COR-L47 (cell line): Measurements from ENCODE around the gene NMRK2.
"Not testable (repeated sequence)": the region's sequence is repeated elsewhere in the genome, so short reads cannot be mapped to it uniquely, and the experiment has no call there.

Source experiments
- DNase-seq: peaks from one replicate; lab custom pipeline; 2025; lab: John Stamatoyannopoulos, UW

NMRK2 gene, protein sequence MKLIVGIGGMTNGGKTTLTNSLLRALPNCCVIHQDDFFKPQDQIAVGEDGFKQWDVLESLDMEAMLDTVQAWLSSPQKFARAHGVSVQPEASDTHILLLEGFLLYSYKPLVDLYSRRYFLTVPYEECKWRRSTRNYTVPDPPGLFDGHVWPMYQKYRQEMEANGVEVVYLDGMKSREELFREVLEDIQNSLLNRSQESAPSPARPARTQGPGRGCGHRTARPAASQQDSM

DNA sequence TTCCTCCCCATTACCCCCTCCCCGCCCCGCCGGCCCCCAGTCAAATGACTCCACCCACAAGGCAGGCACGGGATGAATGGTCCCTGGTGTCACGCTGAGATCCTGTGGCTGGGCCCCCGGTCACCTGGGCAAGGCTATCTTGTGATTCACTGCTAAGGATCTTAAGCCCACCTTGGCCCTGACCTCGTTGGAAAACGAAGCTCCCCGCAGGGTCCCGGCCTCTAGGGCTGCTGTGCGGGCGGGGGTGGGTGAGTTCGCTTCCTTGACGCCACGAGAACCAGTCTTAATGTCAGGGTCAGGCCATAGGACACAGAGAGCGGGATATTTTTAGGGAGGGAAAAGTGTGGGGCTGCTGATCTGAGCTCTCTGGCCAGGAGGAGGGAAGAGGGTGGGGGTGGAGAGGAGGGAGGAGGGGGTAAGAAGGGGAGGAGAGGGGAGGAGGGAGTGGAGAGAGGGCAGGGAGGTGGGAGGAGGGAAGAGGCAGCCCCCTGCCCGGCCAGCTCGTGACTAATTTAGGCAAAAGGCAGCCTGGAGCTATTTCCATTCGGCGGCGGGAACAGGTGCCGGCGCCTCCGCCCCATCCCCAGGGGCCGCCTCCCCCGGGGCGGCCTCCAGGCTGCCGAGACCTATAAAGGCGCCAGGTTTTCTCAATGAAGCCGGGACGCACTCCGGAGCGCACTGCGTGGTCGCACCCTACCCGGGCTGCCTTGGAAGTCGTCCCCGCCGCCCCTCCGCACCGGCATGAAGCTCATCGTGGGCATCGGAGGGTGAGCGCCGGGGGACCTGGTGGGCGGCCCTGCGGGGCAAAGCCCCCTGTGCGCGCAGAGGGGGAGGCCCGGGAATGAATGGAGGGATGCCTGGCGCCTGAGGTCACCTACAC, at the start of gene NMRK2:
Gene NMRK2, plus strand, starts transcription at position 139 of the 880 bp plus-strand sequence. Its CDS starts 603 bp downstream, at position 742.
- peak; percentile 14 for DNase-seq

DNA sequence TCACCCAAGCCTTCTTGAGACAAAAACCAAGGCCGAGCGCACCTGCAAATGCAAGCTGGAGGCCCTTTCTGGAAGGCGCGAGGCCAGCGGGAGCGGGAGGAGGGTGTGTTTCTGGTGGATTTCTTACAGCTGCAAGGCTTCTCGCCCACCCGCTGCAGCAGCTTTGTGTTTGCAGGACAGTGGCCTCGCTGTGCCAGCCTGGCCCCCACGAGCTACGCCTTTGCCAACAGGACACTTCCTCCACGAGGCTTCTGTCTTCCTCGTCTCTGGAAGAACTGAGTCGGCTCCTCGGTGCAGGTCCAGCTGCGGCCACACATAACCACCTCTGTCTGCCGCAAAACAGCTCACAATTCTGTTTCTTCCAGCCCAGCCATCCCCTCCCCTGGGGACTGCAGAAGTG, 42.3 kb upstream of the NMRK2 start:
- DNase-seq: no peak

DNA sequence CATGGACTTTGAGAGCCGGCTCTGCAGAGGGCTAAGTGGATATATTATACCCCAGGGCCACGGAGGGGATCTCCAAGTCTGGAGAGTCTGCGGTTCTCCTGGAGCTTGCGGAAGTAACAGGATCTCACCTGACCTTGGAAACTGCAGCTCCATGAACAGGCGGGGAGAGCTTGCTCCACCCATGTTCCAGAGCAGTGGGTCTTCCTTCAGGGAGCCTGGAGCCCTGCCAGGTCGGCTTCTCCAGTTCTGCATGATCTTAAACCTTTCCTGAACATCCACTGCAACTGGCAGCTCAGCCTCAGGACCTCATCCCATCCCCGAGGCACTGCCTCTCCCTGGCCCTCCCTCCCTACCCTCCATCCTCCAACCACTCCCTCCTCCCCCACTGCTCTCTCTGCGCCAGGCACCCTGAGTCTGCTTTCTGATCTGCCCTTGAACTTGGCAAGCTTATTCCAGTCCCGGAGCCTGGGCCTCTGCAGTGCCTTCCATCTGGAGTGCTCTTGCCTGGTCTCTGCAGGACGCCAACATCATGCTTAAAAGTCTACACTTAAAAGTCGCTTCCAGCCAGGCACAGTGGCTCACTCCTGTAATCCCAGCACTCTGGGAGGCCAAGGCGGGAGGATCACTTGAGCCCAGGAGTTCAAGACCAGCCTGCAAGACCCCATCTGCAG, 39.2 kb upstream of the NMRK2 start:
- DNase-seq: no peak

DNA sequence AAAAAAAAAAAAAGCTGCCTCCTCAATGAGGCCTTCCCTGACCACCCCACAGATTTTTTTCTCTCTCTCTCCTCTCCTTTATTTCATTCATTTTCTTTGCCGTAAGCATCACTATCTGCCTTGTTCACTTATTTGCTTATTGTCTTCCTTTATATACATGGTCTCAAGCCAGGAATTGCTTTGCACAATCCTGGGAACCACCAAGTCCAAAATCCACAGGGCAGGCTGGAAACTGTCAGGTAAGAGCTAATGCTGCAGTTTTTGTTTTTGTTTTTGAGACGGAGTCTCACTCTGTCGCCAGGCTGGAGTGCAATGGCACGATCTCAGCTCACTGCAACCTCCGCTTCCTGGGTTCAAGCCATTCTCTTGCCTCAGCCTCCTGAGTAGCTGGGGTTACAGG, 37.9 kb upstream of the NMRK2 start:
- DNase-seq: not testable (repeated sequence)

DNA sequence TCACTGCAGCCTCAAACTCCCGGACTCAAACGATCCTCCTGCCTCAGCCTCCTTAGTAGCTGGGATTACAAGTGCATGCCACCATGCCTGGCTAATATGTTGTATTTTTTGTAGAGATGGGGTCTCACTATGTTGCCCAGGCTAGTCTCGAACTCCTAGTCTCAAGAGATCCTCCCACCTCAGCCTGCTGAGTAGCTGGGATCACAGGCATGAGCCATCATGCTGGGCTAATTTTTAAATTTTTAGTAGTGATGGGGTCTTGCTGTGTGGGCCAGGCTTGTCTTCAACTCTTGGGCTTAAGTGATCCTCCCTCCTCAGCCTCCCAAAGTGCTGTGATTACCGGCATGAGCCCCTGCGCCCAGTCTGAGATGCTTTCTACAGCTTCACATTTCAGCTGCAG, 37.1 kb upstream of the NMRK2 start:
- no peak for DNase-seq

DNA sequence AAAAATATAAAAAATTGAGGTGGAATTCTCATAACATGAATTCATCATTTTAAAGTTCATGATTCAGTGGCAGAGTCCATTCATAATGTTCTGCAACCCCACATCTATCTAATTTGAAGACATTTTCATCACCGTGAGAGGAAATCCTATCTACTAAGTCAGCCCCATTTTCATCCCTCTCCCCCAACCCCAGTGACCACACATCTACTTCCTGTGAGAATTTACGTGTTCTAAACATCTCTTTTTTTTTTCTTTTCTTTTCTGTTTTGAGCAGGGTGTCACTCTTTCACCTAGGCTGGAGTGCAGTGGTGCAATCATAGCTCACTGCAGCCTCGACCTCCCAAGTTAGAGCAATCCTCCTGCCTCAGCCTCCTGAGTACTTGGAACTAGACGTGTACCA, 34.9 kb upstream of the NMRK2 start:
- DNase-seq: no peak

DNA sequence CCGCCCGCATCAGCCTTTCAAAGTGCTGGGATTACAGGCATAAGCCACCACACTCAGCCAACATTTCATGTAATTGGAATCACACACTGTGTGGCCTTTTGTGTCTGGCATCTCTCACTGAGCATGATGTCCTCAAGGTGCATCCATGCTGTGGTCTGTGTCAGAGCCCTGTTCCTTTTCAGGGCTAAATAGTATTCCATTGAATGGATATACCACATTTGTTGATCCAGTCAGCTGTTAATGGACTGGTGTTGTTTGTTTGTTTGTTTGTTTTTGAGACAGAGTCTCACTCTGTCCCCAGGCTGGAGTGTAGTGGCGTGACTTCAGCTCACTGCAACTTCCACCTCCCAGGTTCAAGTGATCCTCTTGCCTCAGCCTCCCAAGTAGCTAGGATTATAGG, 34.4 kb upstream of the NMRK2 start:
- no peak for DNase-seq

DNA sequence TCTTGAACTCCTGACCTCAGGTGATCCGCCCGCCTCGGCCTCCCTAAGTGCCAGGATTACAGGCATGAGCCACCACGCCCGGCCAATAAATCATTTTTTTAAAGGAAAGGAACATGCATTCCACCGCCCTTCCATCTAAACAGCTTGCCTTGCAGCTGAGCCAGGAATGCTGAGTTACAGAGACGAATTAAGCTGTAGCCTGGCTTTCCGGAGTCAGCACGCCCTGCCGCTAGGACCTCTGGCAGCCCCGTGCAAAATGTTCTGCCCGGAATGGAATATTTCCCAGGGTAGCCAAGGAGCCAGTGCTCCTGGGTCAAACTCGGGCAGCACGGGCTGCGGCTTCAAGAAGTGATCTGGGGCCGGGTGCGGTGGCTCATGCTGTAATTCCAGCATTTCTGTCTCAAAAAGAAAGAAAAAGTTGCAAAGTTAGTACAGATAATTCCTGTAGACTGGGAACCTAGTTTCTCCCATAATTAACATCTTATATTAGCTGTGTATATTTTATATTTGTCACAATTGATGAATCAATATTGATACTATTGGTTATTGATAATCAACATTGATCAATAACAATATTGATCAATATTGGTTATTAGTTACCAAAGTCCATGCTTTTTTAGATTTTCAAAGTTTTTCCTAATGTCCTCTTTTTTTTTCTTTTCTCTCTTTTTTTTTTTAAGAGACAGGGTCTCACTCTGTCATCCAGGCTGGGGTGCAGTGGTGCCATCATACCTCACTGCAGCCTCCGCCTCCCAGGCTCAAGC, 33.2 kb upstream of the NMRK2 start:
- no peak for DNase-seq

DNA sequence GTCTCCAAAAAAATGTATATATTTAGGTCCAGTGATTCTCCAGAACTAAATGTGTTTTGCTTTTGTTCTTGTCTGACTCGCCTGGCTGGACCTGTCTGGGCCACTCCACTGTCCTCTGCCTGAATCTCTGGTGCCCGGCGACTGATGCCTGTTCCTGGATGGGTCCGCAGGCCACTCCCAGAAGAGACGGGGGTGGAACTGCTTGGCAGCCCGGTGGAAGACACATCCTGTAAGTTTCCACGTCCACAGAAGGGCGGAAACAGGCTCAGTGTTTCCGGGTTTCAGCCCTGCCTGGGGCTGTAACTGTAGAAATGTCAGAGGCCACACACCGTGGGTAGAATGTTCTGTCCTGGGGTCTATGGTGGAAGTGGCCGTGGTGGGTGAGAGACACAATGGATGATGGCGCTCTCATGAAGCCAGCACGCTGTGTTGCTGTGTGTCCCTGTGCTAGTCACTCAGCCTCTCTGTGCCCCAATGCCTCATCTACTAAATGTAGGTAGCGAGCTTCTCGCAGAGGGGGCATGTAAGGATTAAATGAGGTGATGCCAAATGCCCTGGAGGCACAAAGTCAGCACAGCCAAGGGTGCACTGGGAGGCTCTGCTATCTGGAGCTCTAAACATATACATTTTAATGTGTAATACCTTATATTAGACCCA, 30.4 kb upstream of the NMRK2 start:
- no peak for DNase-seq

DNA sequence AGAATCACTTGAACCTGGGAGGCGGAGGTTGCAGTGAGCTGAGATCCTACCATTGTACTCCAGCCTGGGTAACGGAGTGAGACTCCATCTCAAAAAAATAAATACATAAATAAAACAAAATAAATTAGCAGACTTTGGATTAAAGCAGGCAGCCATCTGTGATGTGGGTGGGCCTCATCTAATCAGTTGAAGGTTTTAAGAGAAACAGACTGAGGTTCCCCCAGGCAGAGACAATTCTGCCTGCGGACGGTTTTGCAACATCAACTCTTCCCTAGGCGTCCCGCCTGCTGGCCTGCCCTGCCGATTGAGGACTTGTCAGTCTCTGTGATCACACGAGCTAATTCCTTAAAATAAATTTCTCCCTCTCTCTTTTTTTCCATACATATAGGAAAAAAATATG, 28.6 kb upstream of the NMRK2 start:
- no peak for DNase-seq

DNA sequence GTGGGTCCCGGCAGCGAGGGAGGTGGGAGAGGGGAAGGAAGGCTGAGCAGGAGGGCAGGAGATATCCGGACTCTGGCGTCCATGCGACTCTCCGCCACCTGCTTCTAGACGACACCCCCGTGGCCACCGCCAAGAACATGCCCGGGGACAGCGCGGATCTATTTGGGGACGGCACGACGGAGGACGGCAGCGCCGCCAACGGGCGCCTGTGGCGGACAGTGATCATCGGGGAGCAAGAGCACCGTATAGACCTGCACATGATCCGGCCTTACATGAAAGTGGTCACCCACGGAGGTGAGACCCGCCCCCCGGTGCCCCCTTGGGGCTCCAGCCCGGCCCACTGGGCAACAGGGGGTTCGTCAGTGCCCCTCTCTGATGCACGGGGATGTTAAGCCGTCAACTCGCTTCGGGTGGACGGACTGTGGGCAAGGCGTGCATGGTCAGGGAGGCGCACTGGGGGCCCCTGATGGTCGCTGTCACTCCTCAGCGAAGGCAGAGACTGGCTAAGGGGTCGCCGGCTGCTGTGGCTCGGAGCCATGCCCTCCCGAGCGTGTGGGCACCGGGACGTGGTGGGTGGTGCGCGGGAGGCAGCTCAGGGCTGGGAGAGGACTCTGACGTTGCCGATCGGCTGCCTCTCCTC, 25.1 kb upstream of the NMRK2 start:
- DNase-seq: no peak

DNA sequence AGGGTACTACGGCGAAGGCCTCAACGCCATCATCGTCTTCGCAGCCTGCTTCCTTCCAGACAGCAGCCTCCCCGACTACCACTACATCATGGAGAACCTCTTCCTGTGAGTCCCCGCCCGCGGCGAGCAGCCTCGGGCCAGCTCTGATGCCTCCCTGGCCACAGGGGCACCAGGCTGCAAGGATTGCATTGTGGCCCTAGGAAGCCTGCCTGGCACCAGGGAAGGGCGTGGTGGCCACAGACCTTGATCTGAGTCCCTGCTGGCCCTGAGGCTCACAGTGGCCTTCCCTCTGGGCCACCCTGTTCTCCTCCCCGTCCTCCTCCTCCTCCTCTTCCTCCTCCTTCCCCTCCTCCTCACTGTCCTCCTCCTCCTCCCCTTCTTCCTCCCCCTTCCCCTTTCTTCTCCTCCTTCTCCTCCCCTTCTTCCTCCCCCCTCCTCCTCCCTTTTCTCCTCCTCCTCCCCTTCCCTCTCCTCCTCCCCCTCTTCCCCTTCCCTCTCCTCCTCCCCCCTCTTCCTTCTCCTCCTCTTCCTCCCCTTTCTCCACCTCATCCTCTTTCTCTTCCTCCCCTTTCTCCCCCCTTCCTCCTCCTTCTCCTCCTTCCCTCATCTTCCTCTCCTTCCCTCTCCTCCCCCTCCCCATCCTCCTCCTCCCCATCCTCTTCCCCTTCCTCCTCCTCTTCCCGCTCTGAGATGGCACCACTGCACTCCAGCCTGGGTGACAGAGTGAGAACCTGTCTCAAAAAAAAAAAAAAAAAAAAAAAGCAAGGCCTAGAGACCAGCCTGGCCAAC, 24.4 kb upstream of the NMRK2 start:
- no peak for DNase-seq

DNA sequence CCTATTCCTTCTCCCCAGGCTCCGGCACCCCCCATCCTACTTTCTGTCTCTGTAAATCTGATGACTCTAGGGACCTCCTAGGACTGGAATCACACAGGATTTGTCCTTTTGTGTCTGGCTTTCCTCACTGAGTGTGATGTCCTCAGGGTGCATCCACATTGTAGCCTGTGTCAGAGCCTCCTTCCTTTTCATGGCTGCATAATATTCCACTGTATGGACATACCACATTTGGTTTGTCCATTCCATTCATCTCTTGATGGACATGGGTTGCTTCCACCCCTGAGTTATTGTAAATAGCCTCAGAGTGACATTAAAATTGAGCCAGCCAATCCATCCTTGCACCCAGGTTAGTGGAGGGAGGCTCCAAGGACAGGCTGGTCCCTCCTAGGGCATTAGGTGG, 22.8 kb upstream of the NMRK2 start:
- no peak for DNase-seq

DNA sequence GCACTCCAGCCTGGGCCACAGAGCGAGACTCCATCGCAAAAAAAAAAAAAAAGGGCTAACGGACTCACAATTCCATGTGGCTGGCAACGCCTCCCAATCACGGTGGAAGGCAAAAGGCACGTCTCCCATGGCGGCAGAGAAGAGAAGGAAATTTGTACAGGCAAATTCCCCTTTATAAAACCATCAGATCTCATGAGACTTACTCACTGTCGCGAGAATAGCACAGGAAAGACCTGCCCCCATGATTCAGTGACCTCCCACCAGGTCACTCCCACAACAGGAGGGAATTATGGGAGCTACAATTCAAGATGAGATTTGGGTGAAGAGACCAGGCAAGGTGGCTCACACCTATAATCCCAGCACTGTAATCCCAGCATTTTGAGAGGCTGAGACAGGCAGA, 18.7 kb upstream of the NMRK2 start:
- no peak for DNase-seq

DNA sequence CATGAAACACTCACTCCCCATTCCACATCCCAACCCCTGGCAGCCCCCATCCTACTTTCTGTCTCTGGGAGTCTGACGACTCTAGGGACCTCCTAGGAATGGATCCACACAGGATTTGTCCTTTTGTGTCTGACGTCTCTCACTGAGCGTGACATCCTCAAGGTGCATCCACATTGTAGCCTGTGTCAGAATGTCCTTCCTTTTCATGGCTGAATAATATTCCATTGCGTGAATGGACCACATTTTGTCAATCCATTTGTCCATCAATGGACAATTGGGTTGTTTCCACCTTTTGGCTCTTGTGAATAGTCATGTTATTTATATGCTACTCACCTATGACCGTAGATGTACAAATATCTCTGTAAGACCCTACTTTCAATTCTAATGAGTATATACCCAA, 16.8 kb upstream of the NMRK2 start:
- DNase-seq: no peak

DNA sequence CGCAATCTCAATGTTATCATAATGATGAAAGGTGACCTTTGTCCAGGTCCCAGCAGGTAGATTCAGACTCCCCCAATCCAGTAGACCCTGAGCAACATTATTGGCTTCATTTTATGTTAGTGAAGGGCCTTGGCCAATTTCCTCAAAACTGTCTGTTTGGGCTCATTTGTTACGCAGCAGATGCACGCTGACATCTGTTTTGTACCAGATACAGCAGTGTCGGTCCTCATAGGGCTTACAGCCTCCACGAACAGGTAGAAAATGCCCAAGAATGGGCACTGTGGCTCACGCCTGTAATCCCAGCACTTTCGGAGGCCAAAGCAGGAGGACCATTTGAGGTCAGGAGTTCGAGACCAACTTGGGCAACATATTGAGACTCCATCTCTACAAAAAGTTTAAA, 13.1 kb upstream of the NMRK2 start:
- DNase-seq: no peak

DNA sequence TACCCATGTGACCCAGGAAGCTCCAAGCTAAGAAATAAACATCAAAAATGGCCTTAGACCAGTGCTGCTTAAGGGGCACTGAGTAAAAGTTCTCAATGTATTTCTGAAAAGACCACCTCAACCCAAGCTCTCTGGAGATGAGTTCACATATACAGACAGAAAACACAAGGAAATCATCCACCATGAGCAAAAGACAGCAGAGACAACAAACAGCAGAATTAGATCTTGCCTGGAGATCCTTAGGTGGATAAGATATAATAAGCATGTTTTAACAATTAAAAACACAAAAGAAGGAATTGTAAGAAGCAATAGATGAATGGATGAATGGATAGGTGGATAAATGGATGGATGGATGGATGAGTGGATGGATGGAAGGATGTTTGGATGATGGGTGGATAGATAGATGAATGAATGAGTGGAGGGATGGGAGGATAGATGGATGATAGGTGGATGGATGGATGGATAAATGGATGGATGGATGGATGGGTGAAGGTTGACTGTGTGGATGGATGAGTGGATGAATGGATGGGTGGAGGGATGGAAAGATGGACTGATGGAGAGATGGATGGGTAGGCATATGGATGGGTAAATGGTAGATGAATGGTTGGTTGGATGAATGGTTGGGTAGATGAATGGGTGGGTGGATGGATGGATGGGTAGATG, 9.6 kb upstream of the NMRK2 start:
- DNase-seq: no peak

DNA sequence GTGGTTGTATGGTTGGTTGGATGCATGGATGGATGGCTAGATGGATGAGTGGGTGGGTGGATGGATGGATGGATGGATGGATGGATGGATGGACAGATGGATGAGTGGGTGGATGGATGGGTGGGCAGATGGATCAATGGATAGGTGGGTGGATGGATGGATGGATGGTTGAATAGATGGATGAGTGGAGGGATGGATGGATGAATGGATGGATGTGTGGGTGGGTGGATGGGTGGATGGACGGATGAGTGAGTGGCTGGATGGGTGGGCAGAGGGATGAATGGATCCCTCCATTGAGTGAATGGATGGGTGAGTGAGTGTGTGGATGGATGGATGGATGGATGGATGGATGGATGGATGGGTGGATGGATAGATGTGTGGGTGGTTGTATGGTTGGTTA, 9.0 kb upstream of the NMRK2 start:
- no peak for DNase-seq

DNA sequence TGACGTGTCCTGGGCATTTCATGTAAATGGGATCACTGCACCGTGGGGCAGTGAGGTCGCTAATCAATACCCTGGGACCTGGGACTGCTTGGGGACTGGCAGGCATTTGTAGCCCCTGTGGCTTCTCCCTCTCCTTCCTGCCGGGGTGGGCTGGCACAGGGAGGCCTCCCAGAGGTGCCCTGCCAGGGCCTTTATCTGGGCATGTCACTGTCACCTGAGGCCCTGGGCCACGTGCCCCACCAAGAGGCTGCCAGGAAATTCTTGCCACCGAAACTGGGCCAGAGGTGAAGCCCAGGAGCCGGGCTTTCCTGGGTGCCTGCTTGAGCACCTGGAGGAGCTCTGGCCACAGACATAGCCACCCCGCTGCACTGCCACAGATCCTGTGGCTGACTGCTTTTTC, 1.8 kb upstream of the NMRK2 start:
- DNase-seq: no peak
